ENCODE data around the gene VCX3B. TPM values are rescaled to one million over a fixed set of nuclear protein-coding genes. Genes with fewer than 3 reads are reported as not detected.
"Not testable (repeated sequence)": the region's sequence is repeated elsewhere in the genome, so short reads cannot be mapped to it uniquely, and the experiment has no call there.

The VCX3B gene
- total RNA-seq, 1 experiment from 2014 or later = not detected

DNA sequence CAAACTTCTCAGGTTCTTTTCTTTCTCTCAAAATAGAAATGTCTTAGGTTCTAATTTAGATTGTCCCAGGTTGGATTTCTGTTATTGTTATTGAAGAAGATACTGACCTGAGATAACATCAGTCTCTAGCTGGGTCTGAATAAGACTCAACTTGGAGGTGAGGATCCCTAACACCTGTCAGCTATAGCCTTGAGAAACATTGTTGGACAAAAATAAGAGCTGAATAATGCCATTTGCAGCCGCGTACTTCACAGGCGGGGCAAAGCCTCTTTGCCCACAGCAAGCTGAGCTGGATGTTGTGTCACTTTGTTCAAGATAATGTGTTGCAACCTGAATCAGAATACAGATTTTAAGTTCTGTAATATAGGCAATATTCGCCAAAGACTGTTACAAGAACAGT, 35.6 kb downstream of the VCX3B start:
- H3K4me1 ChIP-seq (replicated peaks) = peaks cover 11% of the 10 kb centered on the region
- H3K4me3 ChIP-seq = no peak overlapping the region
- no peaks in the 10 kb centered on the region for H3K27me3 ChIP-seq (replicated peaks)
- H3K36me3 ChIP-seq = no peaks in the 10 kb centered on the region
- DNase-seq (ENCODE audit: low read depth in 1 of 2, low spot score in 2 of 2) = no peak
- no peaks in the 10 kb centered on the region for H3K9me3 ChIP-seq (replicated peaks)
- no peak overlapping the region for H3K27ac ChIP-seq

DNA sequence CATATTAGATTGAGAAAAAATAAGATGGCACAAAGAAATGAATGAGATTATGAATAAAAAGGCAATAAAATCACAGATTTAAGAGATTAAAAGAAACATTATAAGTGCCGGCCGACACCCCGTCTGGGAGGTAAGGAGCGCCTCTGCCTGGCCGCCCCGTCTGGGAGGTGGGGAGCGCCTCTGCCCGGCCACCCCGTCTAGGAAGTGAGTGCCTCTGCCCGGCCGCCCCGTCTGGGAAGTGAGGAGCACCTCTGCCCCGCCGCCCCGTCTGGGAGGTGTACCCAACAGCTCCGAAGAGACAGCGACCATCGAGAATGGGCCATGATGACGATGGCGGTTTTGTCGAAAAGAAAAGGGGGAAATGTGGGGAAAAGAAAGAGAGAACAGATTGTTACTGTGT, 37.5 kb downstream of the VCX3B start:
- not testable (repeated sequence) for H3K36me3 ChIP-seq; H3K4me3 ChIP-seq; H3K27me3 ChIP-seq (replicated peaks); DNase-seq (ENCODE audit: low read depth in 1 of 2, low spot score in 2 of 2); H3K9me3 ChIP-seq (replicated peaks); H3K27ac ChIP-seq
- H3K4me1 ChIP-seq (replicated peaks) = peaks cover 13% of the 10 kb centered on the region

DNA sequence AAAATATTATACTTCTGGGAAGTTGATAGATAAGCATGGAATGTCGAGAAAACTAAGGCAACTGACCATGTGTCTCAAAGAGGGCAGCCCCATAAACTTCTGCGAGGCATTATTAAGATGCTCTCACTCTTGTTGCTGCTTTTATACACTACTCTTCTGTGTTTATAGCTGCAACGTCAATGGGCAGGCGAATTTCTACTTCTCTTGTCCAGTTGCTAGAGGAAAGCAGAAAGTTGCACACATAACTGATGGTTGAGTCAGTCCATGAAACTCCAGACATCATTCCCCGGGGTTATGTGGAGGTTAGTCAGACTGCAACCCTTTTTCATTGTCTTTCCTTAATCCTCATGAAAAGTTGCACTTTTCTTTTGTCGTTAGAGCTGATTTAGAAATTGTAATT, 39.8 kb downstream of the VCX3B start:
- Histone ChIP-seq H3K4me3 (no peak overlapping the region), H3K9me3 (replicated peaks) (no peaks in the 10 kb centered on the region), H3K4me1 (replicated peaks) (peaks cover 13% of the 10 kb centered on the region), H3K36me3 (no peaks in the 10 kb centered on the region), H3K27ac (peak overlapping the region; percentile 95), H3K27me3 (replicated peaks) (no peaks in the 10 kb centered on the region)
- DNase-seq (ENCODE audit: low read depth in 1 of 2, low spot score in 2 of 2) = peak; percentile 67 to 73
